HG03575 (cell line): Measurements from ENCODE around the gene APLP2.
A peak's percentile ranks its signal among the peaks of the same experiment; 100 is the strongest.
"Not testable (repeated sequence)": the region's sequence is repeated elsewhere in the genome, so short reads cannot be mapped to it uniquely, and the experiment has no call there.

Source experiments
- ATAC-seq: cut with Tn5 transposase; IDR thresholded peaks from one replicate; pipeline ENCODE4 v1.9.1; 2021; ENCODE audit not compliant: unreplicated experiment, insufficient number of reproducible peaks, low FRiP score; ENCODE audit errors: extremely low read depth

Gene APLP2

DNA sequence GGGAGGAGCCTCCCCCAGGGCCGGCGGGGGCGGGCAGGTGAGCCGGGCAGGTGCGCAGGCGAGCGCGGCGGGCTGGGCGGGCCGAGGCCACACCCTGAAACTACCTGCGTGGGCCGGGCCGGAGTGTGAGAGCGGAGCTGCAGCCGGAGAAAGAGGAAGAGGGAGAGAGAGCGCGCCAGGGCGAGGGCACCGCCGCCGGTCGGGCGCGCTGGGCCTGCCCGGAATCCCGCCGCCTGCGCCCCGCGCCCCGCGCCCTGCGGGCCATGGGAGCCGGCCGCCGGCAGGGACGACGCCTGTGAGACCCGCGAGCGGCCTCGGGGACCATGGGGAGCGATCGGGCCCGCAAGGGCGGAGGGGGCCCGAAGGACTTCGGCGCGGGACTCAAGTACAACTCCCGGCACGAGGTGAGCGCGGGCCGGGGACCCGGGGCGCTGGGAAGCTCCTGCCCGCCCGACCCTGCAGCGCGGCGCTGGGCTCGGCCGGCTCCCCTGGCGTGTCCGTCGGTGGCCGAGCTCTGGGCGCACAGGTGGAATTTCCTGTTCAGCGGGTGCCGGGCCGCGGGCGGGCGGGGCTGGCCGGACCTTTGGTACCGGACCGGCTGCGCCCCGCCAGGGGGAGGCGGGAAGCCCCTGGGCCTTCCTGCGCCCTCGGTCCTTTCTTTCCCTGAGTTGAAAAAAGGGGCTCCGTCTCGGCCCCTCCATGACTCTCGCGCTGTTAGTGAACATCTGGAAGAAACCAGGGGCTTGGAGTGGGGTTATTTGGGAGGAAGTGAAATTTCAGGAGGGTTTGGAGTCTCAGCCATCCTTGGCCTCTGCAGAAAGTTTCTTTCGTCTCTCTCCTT is 90.2 kb downstream of the APLP2 start, which contains the start of gene ST14:
Gene ST14 (plus strand): TSS at position 126 of the 841 bp plus-strand sequence. CDS start 198 bp downstream, at position 324.
- ATAC-seq: no peak

DNA sequence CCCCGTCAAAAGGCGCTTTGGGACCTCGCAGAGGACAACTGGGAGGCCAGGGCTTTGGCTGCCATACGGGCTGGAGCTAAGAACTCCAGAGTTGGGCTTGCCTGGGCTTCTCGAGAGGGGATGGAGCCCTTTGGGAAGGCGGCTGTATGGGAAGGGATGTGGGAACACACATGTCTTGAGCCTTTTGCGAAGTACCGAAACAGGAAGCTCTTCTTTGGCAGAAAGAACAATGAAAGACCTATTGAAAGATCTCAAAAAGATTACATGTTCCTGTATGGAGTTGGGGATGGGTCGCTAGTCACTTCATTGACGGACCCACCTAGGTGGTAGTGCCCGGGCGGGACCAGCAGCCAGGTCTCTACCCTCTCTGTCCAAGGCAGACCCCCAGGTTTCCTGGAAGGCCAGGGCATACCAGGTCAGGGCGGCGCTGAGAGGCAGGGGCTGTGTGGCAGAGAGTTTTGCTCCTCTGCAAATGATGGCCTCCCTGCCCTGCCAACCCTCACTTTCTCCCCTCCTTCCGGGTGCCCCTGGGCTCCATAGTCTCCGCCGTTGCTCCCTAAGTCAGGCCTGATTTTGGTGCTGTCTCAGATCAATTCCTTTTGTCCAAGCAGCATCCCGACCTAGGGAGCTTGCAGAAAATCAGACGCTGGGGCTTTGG is 90.9 kb downstream of the APLP2 start:
- ATAC-seq: no peak

DNA sequence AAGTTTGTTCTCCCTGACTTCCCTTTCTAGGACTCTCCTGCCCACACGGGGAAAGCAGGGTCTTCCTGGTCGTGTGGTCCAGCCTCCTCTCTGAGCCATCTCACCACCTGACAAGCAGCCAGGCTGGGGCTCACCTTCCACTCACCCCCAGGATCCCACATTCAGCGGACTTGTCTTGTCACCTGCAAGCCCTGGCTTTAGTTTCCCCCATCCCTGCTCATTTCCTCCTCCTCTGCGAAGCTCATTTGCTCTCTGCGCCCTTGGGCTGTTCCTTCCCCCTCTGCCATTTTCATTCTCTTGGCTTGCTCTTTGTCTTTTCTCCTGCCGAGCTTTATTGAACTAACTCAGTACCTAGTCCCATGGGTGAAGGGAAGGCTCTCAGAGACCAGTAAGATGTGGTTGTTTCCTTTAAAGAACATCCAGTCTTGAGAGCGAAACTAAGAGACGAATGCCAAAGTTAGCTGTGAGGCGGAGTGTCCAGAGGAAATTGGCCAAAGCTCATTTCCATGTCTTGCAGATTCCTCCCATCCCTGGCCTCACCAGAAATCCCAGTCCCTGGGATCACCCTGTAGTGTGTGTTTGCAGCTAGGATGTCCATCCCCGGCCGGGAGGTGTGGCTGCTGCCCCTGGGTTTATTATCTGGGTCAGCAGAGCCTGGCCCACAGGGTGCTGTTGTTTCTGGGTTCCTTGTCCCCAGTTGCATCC is 91.9 kb downstream of the APLP2 start:
- no peak for ATAC-seq

DNA sequence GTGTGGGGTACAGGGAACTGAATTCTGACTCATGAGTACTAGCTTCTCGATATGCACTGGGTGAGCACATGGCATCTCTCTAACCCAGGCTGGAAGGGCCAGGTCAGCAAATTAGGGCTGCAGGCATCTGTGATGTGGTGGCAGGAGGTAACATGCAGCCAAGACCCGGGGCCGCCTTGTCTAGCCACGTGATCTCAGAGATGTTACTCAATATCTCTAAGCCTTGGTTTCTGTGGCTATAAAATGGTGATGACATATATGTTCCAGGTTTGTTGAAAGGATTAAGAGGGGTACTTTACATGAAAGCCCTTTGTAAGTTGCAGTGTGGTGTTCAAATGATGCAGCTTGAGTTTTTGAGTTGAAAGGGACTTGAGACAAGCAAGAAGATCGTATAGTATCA is 93.0 kb downstream of the APLP2 start:
- no peak for ATAC-seq

DNA sequence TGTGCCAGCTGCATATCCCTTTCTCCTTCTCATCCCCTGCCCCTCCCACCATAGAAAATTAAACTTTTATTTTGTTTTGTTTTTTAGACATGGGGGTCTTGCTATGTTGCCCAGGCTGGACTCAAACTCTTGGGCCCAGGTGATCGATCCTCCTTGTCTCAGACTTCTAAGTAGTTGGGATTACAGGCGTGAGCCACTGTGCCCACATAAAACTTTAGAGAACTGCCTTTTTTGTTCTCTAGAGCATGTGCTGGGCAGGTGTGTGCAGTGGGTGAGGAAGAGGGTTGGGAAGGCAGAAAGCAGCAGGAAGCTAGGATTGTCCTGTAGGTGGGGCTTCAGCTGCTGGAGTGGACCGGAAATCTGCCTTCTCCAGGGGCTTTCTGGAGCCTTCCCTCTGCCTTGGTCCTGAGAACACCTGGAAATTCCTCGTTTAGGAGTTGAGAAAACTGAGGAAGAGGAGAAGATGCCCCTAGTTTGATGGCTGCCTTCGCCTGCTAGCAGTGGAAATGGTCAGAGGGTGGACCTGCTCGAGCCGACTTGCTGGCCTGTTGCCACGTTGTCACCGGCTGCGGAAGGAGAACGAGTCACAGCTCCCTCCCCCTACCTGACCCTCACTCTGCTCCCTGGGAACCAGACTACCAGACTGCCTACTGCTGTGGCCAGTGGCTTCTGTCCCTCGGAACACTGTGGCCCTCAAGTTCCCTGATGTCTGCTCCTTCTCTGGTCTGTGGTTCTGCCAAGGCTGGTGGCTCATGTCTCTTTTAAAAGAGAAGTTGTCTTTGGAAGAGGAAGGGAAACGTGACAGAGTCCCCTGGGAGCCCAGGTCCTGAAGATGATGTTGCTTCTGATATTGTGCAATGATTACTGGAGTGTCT is 93.9 kb downstream of the APLP2 start:
- no peak for ATAC-seq

DNA sequence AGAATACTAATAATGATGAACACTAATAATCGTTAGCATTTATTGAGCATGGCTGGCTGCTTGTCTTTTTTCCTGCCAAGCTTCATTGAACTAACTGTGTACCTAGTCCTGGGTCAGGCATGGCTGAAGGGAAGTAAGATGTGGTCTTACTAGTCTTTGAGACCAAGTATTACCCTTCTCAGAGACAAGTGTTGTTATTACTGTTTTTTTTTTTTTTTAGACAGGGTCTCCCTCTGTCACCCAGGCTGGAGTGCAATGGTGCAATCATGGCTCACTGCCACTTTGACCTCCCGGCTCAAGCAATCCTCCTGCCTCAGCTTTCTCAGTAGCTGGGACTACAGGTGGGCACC is 94.5 kb downstream of the APLP2 start:
- ATAC-seq: no peak

DNA sequence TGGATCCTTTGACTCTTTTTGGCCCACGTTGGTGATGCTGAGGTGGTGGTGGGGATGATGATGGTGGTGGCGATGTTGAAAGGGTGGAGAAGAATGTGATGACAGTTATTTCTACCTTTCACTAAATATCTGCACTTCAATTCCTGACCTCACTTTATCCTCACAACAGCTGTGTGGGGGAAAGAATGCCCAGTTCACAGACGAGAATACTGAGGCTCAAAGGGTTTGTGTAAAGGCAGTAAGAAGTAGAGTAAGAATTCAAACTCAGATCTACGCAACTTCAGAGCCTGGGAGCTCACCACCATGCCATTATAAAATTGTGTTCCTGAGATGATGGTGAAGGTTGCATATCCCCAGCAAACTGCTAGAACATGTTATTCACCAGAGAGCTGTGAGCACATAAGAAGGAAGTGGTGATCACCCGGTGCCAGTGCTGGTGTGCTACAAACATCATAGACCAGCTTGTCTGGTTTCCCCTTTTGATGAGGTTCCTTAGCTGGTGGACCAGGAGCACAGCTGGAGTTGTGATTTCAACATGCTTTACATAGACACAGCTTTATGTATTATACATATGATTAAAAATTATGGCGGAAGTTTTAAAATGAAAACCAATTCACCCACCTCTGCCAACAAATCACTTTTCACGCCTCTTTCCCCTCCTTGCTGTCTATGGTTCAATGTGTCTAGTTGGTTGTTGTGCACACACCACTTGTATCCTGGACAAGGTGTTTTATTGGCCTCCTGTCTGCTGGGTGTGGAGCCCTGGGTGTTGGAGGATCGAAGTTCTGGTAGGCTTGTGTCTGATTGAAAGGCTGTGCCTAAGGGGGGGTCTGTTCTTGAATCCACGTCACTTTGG is 96.1 kb downstream of the APLP2 start:
- no peak for ATAC-seq

DNA sequence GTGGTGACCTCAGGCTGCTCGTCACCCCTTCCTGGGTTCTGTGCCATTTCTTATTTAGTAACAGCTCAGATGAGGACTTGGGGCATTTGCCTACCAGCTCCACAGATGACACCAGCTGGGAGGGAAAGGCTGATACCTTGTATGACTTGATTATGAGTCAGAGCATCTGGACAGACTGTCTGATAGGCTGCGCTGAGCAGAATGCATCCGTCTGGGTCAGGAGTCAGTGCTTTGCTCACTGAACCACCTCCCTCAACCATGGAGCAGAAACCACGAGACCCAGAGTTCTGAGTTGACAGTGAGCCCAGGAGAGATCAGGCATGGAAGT is 96.7 kb downstream of the APLP2 start:
- peak; percentile 51 for ATAC-seq

DNA sequence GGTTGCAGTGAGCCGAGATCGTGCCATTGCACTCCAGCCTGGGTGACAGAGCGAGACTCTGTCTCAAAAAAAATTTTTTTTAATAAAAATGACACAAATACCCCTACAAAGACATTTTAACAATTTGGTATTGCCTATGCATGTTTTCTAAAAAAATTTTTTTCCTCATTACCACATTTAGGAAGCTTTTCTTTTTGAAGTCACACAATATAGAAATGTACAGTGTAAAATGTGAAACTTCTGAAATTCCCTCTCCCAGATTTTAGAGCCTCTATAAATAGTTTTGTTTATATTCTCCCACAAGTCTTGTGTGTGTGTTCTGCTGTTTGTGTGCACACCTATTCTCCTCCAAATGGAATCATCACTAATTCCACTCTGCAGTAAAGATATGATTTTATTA is 97.5 kb downstream of the APLP2 start:
- no peak for ATAC-seq

DNA sequence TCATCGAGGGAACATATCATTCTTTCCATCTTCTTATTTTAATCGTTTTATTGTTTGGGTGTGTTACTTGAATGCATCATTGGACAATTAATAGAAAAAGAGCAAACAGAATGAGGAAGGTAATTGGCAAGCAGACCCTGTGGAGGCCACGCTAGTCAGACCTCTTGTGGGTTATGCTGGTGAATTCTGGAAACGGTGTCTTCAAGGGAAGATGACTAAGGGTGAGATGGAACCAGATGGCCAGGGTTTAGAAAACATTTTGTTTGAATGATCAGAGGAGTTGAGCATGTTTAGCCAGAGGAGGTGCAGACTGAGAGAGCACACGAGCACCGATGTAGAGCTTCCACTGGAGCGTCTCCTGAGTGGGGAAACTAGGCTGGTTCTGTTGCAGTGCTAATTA is 98.4 kb downstream of the APLP2 start:
- no peak for ATAC-seq

DNA sequence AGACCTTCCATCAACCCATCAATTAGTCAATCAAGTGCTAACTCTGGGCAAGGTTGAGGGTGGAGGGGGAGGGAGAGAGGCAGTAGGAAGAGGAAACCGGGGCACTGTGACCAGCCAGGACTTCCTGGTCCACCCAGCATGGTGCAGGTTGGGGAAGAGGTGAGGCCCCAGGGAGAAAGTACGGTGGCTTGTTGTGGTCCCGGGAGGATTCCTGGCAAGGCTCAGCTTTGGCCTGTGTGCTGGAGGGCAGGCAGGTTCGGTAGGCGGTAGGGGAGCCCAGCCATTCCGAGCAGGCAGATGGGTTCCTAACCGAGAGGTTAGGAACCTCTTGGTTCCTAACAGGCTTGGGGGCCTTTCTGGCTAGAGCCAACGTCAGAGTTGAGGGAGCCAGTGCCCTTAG is 100.7 kb downstream of the APLP2 start:
- ATAC-seq: no peak

DNA sequence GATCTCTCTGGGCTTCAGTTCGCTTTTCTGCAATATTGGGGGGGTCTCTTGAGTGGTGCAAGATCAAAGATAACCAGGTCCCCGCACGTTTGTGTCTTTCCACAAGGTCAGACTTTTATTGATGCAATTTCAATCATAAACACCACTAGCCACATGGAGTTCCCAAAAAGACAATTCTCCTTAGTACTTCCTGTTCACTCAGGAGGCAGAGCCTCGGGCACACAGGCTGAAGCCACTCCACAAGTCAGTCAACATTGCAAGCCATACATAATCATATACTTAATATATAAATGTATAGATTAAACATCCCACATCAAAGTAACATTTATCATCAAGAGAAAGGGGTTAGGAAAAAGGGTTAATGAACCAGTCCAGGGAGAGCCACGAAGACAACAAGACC is 101.8 kb downstream of the APLP2 start:
- ATAC-seq: no peak

DNA sequence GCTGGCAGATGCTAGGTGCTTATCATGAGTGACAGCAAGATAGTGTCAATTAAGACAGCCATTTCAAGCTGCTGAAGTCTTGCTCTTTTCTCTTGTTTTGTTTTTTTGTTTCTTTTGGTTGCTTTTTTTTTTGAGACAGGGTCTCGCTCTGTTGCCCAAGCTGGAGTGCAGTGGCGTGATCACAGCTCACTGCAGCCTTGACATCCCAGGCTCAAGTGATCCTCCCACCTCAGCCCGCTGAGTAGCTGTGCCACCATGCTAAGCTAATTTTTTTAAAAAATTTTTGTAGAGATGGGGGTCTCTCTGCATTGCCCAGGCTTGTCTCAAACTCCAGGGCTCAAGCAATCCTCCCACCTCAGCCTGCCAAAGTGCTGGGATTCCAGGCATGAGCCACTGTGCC is 102.3 kb downstream of the APLP2 start:
- ATAC-seq: not testable (repeated sequence)

DNA sequence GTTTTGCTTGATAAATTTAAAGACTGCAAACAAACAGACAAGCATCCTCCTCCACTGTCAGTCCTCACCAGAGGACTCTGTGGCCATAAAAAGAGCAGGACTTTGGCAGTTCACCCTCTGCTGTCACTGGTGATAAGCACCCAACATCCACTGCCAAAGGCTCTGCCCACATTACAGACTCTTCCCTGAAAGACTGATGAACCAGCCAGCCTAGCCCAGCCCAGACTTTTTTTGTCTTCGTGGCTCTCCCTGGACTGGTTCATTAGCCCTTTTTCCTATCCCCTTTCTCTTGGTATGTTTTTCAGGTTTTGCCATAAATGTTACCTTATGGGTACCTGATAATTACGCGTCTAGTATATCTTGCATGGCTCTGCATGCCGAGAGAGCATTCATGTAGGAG is 104.9 kb downstream of the APLP2 start:
- ATAC-seq: no peak

DNA sequence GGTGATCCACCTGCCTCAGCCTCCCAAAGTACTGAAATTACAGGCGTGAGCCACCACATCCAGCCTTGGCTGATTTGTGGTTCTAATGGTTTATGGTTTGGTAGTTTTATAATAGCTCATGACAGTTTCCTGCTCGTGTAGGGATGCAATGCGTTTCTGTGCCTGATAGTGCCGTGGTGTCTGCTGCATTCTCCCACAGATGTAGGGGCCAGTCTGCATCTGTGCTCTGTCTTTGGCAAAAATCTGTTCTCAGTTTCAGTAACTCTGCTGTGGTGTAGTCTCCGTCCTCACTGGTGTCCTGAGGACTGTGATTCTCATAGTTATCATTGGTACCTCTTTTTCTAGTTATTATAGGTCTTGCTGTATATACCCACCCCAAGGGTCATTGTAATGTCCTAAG is 106.2 kb downstream of the APLP2 start:
- no peak for ATAC-seq

DNA sequence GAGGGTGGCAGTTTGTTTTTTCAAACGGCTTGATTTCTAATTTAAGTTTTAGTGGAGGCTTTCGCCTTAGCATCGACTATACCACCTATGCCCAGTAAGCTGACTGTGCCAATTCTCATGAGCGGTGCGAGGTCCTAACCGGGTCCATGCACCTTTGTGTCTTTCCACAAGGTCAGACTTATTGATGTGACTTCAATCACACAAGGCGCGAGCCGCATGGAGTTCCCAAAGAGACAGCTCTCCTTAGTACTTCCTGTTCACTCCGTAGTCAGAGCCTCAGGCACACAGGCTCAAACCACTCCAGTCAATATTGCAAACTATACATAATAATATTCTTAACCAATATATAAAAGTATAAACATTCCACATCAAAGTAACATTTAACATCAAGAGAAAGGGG is 108.1 kb downstream of the APLP2 start:
- ATAC-seq: no peak

DNA sequence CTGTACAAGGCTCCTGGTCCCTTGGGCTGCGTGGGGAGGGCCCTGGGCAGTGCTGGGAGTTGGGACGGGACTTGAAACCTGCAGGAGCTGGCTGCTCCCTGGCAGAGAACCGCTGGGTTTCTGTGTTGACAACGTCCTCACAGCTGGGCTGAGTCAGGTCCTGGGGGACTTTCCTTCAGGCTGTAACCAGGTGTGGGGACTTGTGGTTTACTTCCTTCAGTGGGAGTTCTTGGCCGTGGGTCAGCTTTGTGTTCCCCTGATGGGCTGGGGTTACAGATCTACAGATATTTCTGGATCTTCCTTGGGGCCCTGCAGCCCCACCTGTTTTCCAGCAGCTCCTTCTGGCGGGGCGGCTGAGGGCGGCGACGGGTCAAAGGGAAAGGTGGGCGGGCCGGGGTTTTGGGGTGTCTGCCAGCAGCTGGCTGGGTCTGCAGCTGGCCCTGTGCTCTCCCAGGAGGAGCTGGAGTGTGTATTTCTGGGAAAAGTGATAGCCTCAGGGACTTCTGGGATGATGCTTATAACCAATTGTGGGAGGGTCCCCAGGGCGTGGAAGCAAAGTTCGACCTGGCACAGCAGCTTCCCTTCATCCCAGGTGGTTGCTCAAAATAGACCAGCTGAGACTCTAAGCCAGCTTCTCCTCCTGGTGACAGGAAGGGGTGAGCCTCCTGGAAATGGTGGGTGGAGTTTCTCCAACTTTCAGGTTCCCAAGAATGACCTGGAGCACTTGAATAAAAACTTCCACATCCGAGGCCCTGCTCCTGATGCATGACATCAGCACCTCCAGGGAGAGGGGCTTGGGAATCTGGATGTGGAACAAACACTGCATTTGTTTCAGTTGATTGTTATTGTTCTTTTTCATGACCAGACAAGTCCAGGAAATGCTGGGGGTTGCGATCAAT is 109.0 kb downstream of the APLP2 start:
- ATAC-seq: no peak
